ENCODE data around the gene ANO10.

Gene ANO10

GRCh38 chr3:43435706-43436105 is 186.1 kb downstream of the ANO10 start:
- Histone ChIP-seq H3K27me3 (ENCODE audit: insufficient read depth, poor library complexity, severe bottlenecking) (no peaks in the 10 kb centered on the region), H3K27ac (ENCODE audit: poor library complexity, severe bottlenecking) (no peak overlapping the region), H3K9me3 (ENCODE audit: severe bottlenecking) (no peaks in the 10 kb centered on the region), H3K4me3 (ENCODE audit: severe bottlenecking) (no peak overlapping the region), H3K4me1 (ENCODE audit: insufficient read depth, poor library complexity, severe bottlenecking) (no peaks in the 10 kb centered on the region), H3K36me3 (ENCODE audit: low read depth) (no peaks in the 10 kb centered on the region; the same call in 1 of the 2 replicates)
- ATAC-seq (ENCODE audit: low read depth): no peak
- TF ChIP-seq CTCF (IDR thresholded peaks at IDR 0.05; ENCODE audit: poor library complexity, severe bottlenecking): no peak
- no peak for DNase-seq (ENCODE audit: low spot score)

- Histone ChIP-seq H3K4me1 (ENCODE audit: insufficient read depth, poor library complexity, severe bottlenecking) (no peaks in the 10 kb centered on the region), H3K9me3 (ENCODE audit: severe bottlenecking) (no peaks in the 10 kb centered on the region), H3K27me3 (ENCODE audit: insufficient read depth, poor library complexity, severe bottlenecking) (no peaks in the 10 kb centered on the region), H3K27ac (ENCODE audit: poor library complexity, severe bottlenecking) (no peak overlapping the region), H3K36me3 (ENCODE audit: low read depth) (no peaks in the 10 kb centered on the region), H3K4me3 (ENCODE audit: severe bottlenecking) (no peak overlapping the region)
- DNase-seq (ENCODE audit: low spot score) (no peak), ATAC-seq (ENCODE audit: low read depth) (no peak)
- TF ChIP-seq CTCF (IDR thresholded peaks at IDR 0.05; ENCODE audit: poor library complexity, severe bottlenecking): no peak
Observed at GRCh38 chr3:43434431-43434830, 187.4 kb downstream of the ANO10 start.

- no peaks in the 10 kb centered on the region for H3K4me1 ChIP-seq (ENCODE audit: insufficient read depth, poor library complexity, severe bottlenecking)
- TF ChIP-seq CTCF (IDR thresholded peaks at IDR 0.05; ENCODE audit: poor library complexity, severe bottlenecking): no peak
- no peak overlapping the region for H3K27ac ChIP-seq (ENCODE audit: poor library complexity, severe bottlenecking)
- H3K4me3 ChIP-seq (ENCODE audit: severe bottlenecking): no peak overlapping the region
- H3K9me3 ChIP-seq (ENCODE audit: severe bottlenecking): no peaks in the 10 kb centered on the region
- no peak for DNase-seq (ENCODE audit: low spot score)
- no peaks in the 10 kb centered on the region for H3K36me3 ChIP-seq (ENCODE audit: low read depth)
- ATAC-seq (ENCODE audit: low read depth): no peak
- H3K27me3 ChIP-seq (ENCODE audit: insufficient read depth, poor library complexity, severe bottlenecking): no peaks in the 10 kb centered on the region
Observed at GRCh38 chr3:43432462-43432861, 189.3 kb downstream of the ANO10 start.

GRCh38 chr3:43426388-43426787 is 195.4 kb downstream of the ANO10 start:
- Histone ChIP-seq H3K36me3 (ENCODE audit: low read depth) (no peaks in the 10 kb centered on the region), H3K27me3 (ENCODE audit: insufficient read depth, poor library complexity, severe bottlenecking) (no peaks in the 10 kb centered on the region), H3K4me1 (ENCODE audit: insufficient read depth, poor library complexity, severe bottlenecking) (no peaks in the 10 kb centered on the region), H3K9me3 (ENCODE audit: severe bottlenecking) (peaks cover 2% of the 10 kb centered on the region), H3K4me3 (ENCODE audit: severe bottlenecking) (no peak overlapping the region), H3K27ac (ENCODE audit: poor library complexity, severe bottlenecking) (no peak overlapping the region)
- ATAC-seq (ENCODE audit: low read depth) (no peak), DNase-seq (ENCODE audit: low spot score) (no peak)
- TF ChIP-seq CTCF (IDR thresholded peaks at IDR 0.05; ENCODE audit: poor library complexity, severe bottlenecking): no peak

GRCh38 chr3:43425829-43426228 is 196.0 kb downstream of the ANO10 start:
- H3K27me3 ChIP-seq (ENCODE audit: insufficient read depth, poor library complexity, severe bottlenecking): no peaks in the 10 kb centered on the region
- DNase-seq (ENCODE audit: low spot score) (no peak), ATAC-seq (ENCODE audit: low read depth) (no peak)
- H3K27ac ChIP-seq (ENCODE audit: poor library complexity, severe bottlenecking): no peak overlapping the region
- H3K9me3 ChIP-seq (ENCODE audit: severe bottlenecking): peaks cover 2% of the 10 kb centered on the region
- no peaks in the 10 kb centered on the region for H3K4me1 ChIP-seq (ENCODE audit: insufficient read depth, poor library complexity, severe bottlenecking)
- no peak overlapping the region for H3K4me3 ChIP-seq (ENCODE audit: severe bottlenecking)
- H3K36me3 ChIP-seq (ENCODE audit: low read depth): no peaks in the 10 kb centered on the region
- no peak for TF ChIP-seq CTCF (IDR thresholded peaks at IDR 0.05; ENCODE audit: poor library complexity, severe bottlenecking)

All from RWPE2 (cell line).